Astrocyte (in vitro differentiated cells and primary cell): ENCODE data around the gene HAGHL. TPM values are rescaled to one million over a fixed set of nuclear protein-coding genes. Genes with fewer than 3 reads are reported as not detected.

Experiments
- DNase-seq: peaks from one replicate; pipeline ENCODE4 v3.0.0-alpha.2; 2010; ENCODE audit warnings: low read depth
- FAIRE-seq: peaks from 2 replicates; lab custom pipeline; 2011; peaks lifted over from hg19 to GRCh38; lab: Jason Lieb, UNC
- H2AFZ ChIP-seq: 2 replicates; pipeline ENCODE4 v1.6.0; 2012; ENCODE audit warnings: low read depth, low read length, inconsistent platforms
- H3K27ac ChIP-seq: 2 replicates; pipeline ENCODE4 v1.5.1; 2011; ENCODE audit warnings: low read depth, low read length, inconsistent platforms
- H3K27me3 ChIP-seq: 2 replicates; pipeline ENCODE4 v1.6.0; 2011; ENCODE audit warnings: low read length, inconsistent platforms; ENCODE audit not compliant: insufficient read depth
- H3K36me3 ChIP-seq: 2 replicates; pipeline ENCODE4 v1.5.1; 2011; ENCODE audit warnings: low read length, inconsistent platforms; ENCODE audit not compliant: insufficient read depth
- H3K4me1 ChIP-seq: 2 replicates; pipeline ENCODE4 v1.5.1; 2011; ENCODE audit warnings: low read length, inconsistent platforms; ENCODE audit not compliant: insufficient read depth
- H3K4me2 ChIP-seq: 2 replicates; pipeline ENCODE4 v1.6.0; 2012; ENCODE audit warnings: low read length, inconsistent platforms
- H3K4me3 ChIP-seq: 2 replicates; pipeline ENCODE4 v1.5.1; 2011; ENCODE audit warnings: low read depth, mild to moderate bottlenecking, low read length, inconsistent platforms; ENCODE audit not compliant: insufficient read depth
- H3K79me2 ChIP-seq: 2 replicates; pipeline ENCODE4 v1.6.0; 2012; ENCODE audit warnings: mild to moderate bottlenecking, low read length, inconsistent platforms; ENCODE audit not compliant: insufficient read depth
- H3K9ac ChIP-seq: 2 replicates; pipeline ENCODE4 v1.6.0; 2012; ENCODE audit warnings: mild to moderate bottlenecking, low read length, inconsistent platforms
- H3K9me3 ChIP-seq: 2 replicates; pipeline ENCODE4 v1.5.1; 2012; ENCODE audit warnings: low read depth, mild to moderate bottlenecking, low read length, inconsistent platforms; ENCODE audit not compliant: insufficient read depth
- H4K20me1 ChIP-seq: 2 replicates; pipeline ENCODE4 v1.6.0; 2012; ENCODE audit warnings: low read length, inconsistent platforms; ENCODE audit not compliant: insufficient read depth
- H3K27ac Mint-ChIP-seq: one replicate; pipeline ENCODE4 v1.8.0; 2021; ENCODE audit warnings: mild to moderate bottlenecking, mixed read lengths; ENCODE audit not compliant: unreplicated experiment
- H3K27me3 Mint-ChIP-seq: one replicate; pipeline ENCODE4 v1.8.0; 2021; ENCODE audit warnings: low read depth, mixed read lengths; ENCODE audit not compliant: unreplicated experiment
- H3K36me3 Mint-ChIP-seq: one replicate; pipeline ENCODE4 v1.8.0; 2021; ENCODE audit warnings: low read depth, mixed read lengths; ENCODE audit not compliant: unreplicated experiment
- H3K4me1 Mint-ChIP-seq: one replicate; pipeline ENCODE4 v1.8.0; 2021; ENCODE audit warnings: low read depth, mixed read lengths; ENCODE audit not compliant: unreplicated experiment
- H3K4me3 Mint-ChIP-seq: one replicate; pipeline ENCODE4 v1.8.0; 2021; ENCODE audit warnings: mild to moderate bottlenecking, moderate library complexity, mixed read lengths; ENCODE audit not compliant: unreplicated experiment
- H3K9me3 Mint-ChIP-seq: one replicate; pipeline ENCODE4 v1.8.0; 2021; ENCODE audit warnings: mild to moderate bottlenecking, mixed read lengths; ENCODE audit not compliant: unreplicated experiment
- CTCF ChIP-seq: IDR thresholded peaks from 2 replicates; pipeline ENCODE4 v1.5.1; 2011; ENCODE audit warnings: low read depth, mild to moderate bottlenecking, inconsistent platforms, low read length, moderate library complexity; ENCODE audit not compliant: insufficient read depth
- EZH2 ChIP-seq: IDR thresholded peaks from 2 replicates; pipeline ENCODE4 v1.6.1; 2012; ENCODE audit warnings: mild to moderate bottlenecking, low read length, inconsistent platforms; ENCODE audit not compliant: insufficient read depth
- total RNA-seq: library from RNA; stranded (reverse); gene quantifications from 2 replicates; pipeline ENCODE4 v1.2.1, GENCODE V29; 2021

Gene HAGHL
- total RNA-seq, 1 donor from 2014 or later = 15.5 TPM

GRCh38 chr16:777826-778225, 50.9 kb downstream of the HAGHL start:
- peak overlapping the region; percentile 64 for H3K4me3 Mint-ChIP-seq
- peak overlapping the region; percentile 57 for H3K4me2 ChIP-seq
- peak; percentile 14 for DNase-seq
- H3K4me1 Mint-ChIP-seq = peaks cover 4% of the 10 kb centered on the region
- no peak for FAIRE-seq
- H3K79me2 ChIP-seq = no peaks in the 10 kb centered on the region
- H3K36me3 Mint-ChIP-seq = no peaks in the 10 kb centered on the region
- no peak overlapping the region for H3K27ac Mint-ChIP-seq
- H3K27me3 Mint-ChIP-seq = peaks cover 9% of the 10 kb centered on the region
- no peaks in the 10 kb centered on the region for H3K9me3 Mint-ChIP-seq
- no peak for TF ChIP-seq EZH2
- no peak for TF ChIP-seq CTCF
- H2AFZ ChIP-seq = peak overlapping the region; percentile 64
- H3K9ac ChIP-seq = peak overlapping the region; percentile 12
- H3K36me3 ChIP-seq = no peaks in the 10 kb centered on the region
- peaks cover 10% of the 10 kb centered on the region for H3K4me1 ChIP-seq
- H3K27ac ChIP-seq = no peak overlapping the region
- no peaks in the 10 kb centered on the region for H3K9me3 ChIP-seq
- H4K20me1 ChIP-seq = no peaks in the 10 kb centered on the region
- H3K4me3 ChIP-seq = no peak overlapping the region
- no peaks in the 10 kb centered on the region for H3K27me3 ChIP-seq

- Histone ChIP-seq H3K9ac (no peak overlapping the region), H3K27ac (no peak overlapping the region), H3K4me3 (no peak overlapping the region), H3K79me2 (no peaks in the 10 kb centered on the region), H3K4me2 (no peak overlapping the region), H3K27me3 (no peaks in the 10 kb centered on the region), H3K4me1 (peaks cover 10% of the 10 kb centered on the region), H2AFZ (no peak overlapping the region), H3K9me3 (no peaks in the 10 kb centered on the region), H4K20me1 (no peaks in the 10 kb centered on the region), H3K36me3 (no peaks in the 10 kb centered on the region)
- DNase-seq (no peak), FAIRE-seq (no peak)
- Mint-ChIP-seq H3K4me1 (peaks cover 4% of the 10 kb centered on the region), H3K27me3 (peaks cover 9% of the 10 kb centered on the region), H3K36me3 (no peaks in the 10 kb centered on the region), H3K9me3 (no peaks in the 10 kb centered on the region), H3K4me3 (no peak overlapping the region), H3K27ac (no peak overlapping the region)
- TF ChIP-seq EZH2 (no peak), CTCF (no peak)
Measured at GRCh38 chr16:778447-778846, 51.5 kb downstream of the HAGHL start.

- Histone ChIP-seq H3K27me3 (no peaks in the 10 kb centered on the region), H3K36me3 (no peaks in the 10 kb centered on the region), H3K27ac (no peak overlapping the region), H3K4me2 (no peak overlapping the region), H3K4me3 (no peak overlapping the region), H3K4me1 (peaks cover 14% of the 10 kb centered on the region), H2AFZ (no peak overlapping the region), H3K79me2 (no peaks in the 10 kb centered on the region), H4K20me1 (no peaks in the 10 kb centered on the region), H3K9ac (no peak overlapping the region), H3K9me3 (no peaks in the 10 kb centered on the region)
- FAIRE-seq (no peak), DNase-seq (no peak)
- Mint-ChIP-seq H3K36me3 (no peaks in the 10 kb centered on the region), H3K4me3 (no peak overlapping the region), H3K9me3 (no peaks in the 10 kb centered on the region), H3K4me1 (peaks cover 4% of the 10 kb centered on the region), H3K27ac (no peak overlapping the region), H3K27me3 (peaks cover 9% of the 10 kb centered on the region)
- TF ChIP-seq CTCF (no peak), EZH2 (no peak)
Measured at GRCh38 chr16:778909-779527, 52.1 kb downstream of the HAGHL start.
